GM18868 (cell line): ENCODE data around the gene INPP5A.
A peak's percentile ranks its signal among the peaks of the same experiment; 100 is the strongest.
"Not testable (repeated sequence)": the region's sequence is repeated elsewhere in the genome, so short reads cannot be mapped to it uniquely, and the experiment has no call there.

Experiments
- ATAC-seq: cut with Tn5 transposase; IDR thresholded peaks from one replicate; pipeline ENCODE4 v1.9.1; 2021; ENCODE audit warnings: mild to moderate bottlenecking, moderate library complexity; ENCODE audit not compliant: unreplicated experiment

INPP5A gene

DNA sequence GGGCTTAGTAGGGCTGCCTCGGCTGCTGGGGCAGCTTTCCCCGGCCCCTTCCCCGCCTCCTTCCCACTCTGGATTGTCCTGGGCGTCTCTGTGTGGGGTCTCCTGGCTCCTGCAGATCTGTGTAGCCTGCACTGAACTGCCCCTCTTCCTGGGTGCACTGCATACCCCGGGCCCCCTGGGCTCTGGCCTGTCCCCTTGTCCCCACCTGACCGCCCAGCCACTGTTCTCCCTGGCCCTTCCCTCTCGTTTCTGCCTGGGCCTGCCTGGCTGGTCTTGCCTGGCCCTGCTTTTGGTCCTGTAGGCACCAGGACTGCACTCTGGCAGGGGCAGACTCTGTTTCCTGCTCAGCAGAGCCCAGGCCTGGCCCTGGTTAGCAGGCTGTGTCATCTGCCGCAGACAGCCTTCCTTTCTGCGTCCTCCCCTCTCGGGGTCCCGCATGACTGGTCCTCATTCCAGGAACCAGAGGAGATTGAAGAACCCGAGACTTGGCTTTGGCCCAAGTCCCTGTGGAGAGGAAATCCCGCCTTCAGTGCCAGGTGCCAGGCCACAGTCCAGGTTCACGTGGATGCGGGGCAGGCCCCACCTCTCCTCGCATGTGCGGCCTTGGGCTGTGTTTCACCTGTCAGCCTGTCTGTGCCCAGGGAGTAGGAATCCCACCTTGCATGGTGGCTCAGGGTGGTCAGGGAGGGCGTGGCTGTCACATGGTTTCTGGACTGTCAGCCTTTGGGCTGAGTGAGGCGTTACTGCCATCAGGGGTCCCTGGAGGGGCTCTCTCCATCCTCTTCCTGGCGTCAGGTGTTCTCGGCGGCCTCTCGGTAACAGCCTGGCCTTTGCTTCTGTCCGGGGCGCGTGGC lies 9.2 kb downstream of the INPP5A start:
- ATAC-seq: no peak

- ATAC-seq: no peak
These were observed 9.9 kb downstream of the INPP5A start for GRCh38 chr10:132547421-132547861.

GRCh38 chr10:132548106-132548823 lies 10.7 kb downstream of the INPP5A start:
- ATAC-seq: no peak

- ATAC-seq: no peak
These were observed 11.3 kb downstream of the INPP5A start for GRCh38 chr10:132548869-132549268.

DNA sequence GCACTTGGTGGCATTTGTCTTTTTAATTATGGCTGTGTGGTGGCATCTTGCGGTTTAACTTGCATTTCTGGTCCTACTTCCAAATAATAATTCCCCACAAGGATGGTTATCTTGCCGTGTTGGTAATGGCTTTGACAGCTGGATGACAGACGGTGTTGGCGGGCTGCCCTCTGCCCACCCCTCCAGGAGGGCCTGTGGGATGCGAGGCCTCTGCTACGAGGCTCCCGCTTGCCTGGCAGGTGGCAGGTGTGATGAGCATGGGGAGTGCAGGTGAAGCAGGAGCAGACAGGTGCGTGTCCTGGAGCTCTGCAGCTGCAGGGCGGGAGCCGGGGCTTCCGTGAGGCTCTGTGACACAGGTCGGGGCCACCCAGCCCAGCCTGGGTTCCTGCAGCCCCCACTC lies 11.8 kb downstream of the INPP5A start:
- no peak for ATAC-seq

DNA sequence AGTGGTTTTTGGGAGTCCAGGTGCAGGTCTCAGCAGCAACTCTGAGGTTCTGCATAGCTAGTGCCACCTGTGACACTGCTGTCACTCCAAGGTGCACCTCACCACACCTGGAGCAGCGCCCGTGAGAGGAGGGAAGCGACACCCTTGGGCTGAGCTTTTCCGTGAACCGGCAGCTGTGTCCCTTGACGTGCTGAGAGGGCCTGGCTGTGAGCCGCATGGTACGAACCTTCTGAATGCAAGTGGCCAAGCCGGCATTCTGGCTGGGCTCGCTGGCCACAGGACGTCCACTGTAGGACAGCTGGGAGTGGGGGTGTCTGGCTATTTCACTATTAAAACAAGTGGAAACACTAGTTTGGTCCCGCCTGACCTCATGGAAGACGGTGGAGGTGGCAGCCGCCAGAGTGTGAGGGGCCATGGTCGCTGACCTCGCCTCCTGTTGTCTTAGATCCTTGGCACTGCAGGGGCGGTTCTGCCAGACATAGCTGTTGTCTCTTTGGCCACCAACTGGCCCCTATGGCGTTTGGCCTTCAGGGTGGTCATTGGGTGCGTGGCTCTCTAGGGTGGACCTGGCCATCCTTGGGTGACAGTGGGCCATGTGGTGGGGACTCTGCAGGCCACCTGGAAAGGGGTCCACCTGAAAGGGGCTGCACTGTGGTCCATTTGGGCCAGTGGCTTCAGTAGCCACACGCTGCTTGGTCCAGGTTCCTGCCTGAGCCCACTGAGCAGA lies 12.9 kb downstream of the INPP5A start:
- ATAC-seq: no peak

DNA sequence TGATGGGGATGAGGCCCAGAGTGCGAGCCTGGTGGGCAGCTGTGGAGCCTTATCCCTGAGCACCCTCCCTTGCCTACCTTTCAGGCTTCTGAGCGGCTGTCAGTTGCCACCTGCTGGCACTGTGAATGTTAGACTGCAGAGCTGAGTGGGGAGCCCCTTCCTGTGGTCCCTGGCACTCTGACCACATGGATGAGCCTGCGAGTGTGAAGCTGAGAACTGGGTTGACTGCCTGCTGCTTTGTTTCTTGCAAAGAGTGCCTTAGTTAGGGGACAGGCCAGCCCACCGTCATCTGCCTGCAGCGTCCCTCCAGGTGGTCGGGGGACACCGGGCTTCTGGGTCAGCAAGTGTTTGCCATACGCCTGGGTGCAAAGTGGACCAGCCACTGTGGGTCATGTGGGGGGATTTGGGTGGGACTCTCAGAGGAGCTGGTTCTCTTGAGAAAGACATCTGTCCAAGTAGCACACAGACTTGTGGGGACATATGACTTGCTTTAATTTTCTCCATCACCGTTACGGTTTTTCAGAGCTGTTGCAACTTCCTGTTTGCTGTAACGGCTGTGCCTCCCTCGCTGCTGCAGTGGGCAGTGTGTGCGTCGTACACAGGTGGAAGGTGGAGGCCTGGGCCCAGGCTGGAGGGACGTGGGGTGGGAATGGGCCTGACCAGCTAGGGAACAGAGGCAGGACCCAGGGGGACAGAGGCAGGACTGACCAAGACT lies 13.7 kb downstream of the INPP5A start:
- ATAC-seq: peak; percentile 62

DNA sequence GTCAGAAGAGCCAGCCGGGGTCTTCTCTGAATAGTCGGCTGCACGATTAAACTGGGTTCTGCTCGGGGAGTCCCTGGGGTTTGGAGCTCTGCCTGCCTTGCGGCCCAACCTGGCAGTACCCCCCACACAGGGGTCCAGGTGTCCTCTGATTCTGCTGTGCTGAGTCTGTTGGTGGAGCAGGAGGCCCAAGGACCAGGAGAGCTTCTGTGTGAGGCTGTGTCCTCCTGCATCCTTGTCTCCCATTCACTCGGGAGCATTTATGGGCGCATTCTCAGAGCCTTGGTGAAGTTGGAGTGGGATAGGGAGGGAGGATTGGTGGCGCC lies 14.2 kb downstream of the INPP5A start:
- ATAC-seq: peak; percentile 10

GRCh38 chr10:132552635-132553034 lies 15.0 kb downstream of the INPP5A start:
- not testable (repeated sequence) for ATAC-seq

DNA sequence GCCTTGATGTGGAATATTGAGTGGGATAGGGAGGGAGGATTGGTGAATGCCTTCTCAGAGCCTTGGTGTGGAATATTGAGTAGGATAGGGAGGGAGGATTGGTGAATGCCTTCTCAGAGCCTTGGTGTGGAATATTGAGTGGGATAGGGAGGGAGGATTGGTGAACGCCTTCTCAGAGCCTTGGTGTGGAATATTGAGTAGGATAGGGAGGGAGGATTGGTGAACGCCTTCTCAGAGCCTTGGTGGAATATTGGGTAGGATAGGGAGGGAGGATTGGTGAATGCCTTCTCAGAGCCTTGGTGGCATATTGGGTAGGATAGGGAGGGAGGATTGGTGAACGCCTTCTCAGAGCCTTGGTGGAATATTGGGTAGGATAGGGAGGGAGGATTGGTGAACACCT lies 16.0 kb downstream of the INPP5A start:
- not testable (repeated sequence) for ATAC-seq

- no peak for ATAC-seq
These were observed 16.7 kb downstream of the INPP5A start for GRCh38 chr10:132554053-132554990.

DNA sequence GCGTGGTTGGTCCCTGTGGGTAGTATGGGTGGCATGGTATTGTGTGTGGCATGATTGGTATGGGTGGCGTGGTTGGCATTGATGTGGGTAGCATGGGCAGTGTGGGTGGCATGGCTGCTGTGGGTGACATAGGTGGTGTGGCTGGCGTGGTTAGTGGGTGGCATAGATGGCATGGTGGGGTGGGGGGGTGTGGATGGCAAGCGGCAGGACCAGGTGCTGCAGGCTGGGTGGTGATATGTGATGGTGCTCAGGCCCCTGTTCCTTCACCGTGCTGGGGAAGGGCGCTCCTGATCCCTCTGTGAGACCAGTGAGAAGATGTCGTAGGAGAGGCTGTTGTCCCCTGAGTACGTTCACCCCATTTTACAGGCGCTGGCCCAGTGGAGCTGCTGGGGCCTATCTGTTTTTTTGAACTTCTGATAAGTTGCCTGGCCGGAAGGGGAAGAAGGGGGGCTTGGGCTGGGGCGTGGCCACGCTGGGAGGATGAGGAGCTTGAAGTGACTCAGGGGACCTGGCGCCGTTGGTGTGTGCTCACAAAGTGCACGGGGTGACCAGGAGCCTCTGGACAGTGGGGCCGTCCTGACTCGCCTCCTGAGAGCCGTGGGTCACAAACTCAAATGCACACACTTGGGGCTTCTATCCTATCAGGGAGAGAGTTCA lies 17.5 kb downstream of the INPP5A start:
- peak; percentile 44 for ATAC-seq

GRCh38 chr10:132555648-132556575 lies 18.3 kb downstream of the INPP5A start:
- peak; percentile 29 for ATAC-seq

DNA sequence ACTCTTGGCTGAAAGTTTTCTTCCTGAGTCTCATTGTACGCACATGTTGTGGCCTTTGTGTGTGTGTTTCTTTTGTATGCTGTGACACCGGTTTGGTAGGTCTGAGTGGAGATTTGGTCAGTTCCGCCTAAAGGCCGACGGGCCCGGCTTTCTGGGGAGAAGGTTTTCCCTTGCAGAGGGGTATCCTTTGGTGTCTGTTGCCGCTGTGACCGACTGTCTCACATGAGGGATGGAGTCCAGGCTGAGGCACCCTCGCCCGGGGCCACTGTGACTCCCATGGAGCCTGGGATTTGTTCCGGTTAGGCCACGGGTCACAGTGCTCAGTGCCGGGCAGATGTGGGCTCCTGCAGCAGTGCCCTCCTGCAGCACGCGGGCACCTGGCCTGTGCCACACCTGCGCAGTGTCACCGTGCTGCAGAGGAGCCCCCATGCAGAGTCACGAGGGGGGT lies 19.4 kb downstream of the INPP5A start:
- ATAC-seq: no peak

GRCh38 chr10:132557696-132558515 lies 20.3 kb downstream of the INPP5A start:
- ATAC-seq: no peak

DNA sequence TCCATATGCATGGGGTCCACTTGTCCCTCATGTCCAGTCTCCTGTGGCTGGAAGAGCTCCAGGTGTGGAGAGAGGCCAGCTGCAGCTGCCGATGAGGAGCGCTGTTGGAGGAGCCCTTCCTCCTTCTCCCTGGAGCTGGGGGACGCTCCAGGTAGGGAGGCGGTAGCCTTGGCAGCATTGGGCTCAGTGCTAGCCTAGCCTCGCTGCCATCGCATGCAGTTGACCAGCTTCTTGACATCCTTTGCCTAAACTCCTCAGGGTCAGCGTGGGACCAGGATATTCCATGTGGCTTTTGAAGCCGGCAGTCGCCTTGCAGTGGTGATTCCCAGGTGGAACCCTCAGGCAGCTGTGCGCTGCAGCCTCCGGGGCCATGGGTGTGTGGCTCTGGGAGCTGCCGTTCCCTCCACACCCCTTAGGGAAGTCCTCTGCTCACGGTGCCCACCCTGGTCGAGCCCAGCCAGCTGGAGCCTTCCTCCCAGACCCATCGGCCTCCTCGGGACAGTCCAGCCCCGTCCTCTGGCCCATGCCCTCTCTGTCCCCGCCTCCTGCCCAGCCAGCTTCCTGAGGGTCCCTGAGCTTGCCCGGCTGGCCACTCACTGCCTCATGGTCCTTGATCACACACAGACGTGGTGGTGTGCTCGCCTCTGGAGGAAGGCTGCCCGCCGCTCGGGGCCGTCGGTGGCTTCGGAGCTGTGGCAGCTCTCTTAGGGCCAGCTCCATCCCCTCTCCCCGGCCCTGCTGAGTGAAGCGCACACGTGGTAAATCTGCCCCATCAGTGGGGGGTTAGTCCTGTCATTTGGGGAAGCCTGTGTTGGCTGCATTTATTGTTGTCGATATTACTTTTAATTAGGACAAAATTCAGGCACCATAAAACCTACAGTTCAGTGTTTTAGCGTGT lies 21.2 kb downstream of the INPP5A start:
- no peak for ATAC-seq
